ENCODE measurements around the gene SPART. TPM values are rescaled to one million over a fixed set of nuclear protein-coding genes. Genes with fewer than 3 reads are reported as not detected.

The SPART gene
- total RNA-seq, 2 experiments from 2014 or later: 19.7 to 19.8 TPM

DNA sequence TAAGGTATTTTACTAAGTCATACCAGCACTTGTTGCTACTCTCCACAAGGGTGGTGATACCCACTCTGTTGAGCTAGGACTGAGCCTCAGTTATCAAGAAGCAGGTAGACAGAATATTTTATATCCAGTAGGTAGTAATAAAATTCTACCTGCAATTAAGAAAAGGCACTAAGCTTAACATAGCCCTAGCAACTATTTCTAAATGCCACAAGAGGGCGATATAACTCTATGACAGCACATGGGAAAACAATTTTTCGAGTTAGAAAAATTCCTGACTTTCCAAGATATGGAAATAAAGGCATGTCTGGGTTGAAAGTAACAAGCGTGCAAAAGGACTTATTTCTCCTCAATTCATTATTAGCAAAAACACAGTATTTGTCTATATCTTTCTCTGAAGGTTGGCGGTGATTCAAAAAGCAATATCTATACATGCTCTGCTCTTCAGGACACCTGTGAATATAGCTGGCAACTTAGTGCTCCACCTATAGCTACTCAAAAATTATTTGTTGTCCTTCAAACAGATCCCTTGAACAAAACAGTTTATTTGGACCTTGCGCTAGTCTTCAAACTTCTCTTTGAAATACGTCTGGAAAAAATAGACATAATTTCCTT lies 63.3 kb downstream of the SPART start:
- Mint-ChIP-seq H3K4me1 (peaks cover 2% of the 10 kb centered on the region), H3K4me3 (no peak overlapping the region), H3K9me3 (no peaks in the 10 kb centered on the region), H3K36me3 (no peaks in the 10 kb centered on the region), H3K27me3 (peaks cover 23% of the 10 kb centered on the region), H3K27ac (no peak overlapping the region)
- no peak for ATAC-seq (ENCODE audit: low read depth)
- no peak for DNase-seq
- POLR2A ChIA-PET: no interaction called here

DNA sequence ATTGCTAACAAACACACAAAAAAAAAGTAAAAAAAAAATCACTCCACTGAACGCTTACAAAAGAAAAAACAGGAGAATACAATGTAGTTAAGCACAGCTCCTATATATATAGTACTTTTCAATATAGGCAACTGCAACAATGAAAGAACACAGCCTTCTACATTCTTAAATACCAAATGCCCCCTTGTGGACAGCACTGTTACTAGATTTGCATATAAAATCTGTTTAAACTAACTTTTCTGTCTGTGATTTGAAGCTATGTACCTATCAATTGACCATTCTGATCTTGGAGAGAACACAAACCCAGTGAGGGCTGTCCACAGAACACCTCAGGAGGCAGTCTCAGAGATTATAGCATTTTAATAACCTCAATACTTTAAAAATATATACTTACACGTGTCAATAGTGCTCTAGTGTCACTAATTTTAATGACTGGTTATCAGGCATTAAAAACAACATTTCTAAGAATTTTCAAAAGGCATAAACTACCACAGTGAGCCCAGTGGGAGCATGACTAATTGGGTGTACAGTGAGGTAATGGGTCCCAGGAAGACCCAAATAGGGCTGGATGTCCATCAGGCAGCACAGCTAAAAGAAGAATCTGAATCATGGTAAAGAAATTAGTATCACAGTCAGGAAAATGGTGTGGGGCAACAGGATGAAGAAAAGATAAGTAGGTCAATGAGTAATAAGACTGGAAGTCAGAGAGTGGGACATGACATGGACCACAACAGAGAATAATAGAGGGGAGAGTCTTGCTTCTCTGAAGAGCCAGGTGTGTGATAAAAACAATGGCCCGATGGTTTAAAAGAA lies 70.8 kb downstream of the SPART start:
- no peak overlapping the region for H3K4me3 Mint-ChIP-seq
- no peak overlapping the region for H3K27ac Mint-ChIP-seq
- H3K36me3 Mint-ChIP-seq: no peaks in the 10 kb centered on the region
- no peak for DNase-seq
- no peak for ATAC-seq (ENCODE audit: low read depth)
- peaks cover 9% of the 10 kb centered on the region for H3K27me3 Mint-ChIP-seq
- no peaks in the 10 kb centered on the region for H3K9me3 Mint-ChIP-seq
- no peaks in the 10 kb centered on the region for H3K4me1 Mint-ChIP-seq
- POLR2A ChIA-PET: no interaction called here

DNA sequence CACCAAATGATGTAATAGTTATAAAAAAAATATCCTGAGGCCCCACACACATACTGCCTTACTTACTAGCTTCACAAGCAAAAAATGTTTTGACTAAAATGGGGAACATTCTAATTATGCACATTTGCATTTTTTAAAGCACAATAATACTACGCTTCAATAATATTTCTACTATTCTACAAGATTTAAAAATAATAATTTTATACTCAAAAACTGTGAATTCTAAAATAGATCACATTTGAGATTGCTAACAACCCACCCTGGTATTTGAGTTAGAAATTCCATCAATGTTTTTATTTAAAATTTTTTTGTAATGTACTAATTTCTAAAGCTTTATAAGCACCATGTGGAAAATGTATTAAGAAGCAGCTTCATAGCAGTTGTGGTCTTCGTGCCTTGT lies 72.8 kb downstream of the SPART start:
- POLR2A ChIA-PET: no interaction called here

DNA sequence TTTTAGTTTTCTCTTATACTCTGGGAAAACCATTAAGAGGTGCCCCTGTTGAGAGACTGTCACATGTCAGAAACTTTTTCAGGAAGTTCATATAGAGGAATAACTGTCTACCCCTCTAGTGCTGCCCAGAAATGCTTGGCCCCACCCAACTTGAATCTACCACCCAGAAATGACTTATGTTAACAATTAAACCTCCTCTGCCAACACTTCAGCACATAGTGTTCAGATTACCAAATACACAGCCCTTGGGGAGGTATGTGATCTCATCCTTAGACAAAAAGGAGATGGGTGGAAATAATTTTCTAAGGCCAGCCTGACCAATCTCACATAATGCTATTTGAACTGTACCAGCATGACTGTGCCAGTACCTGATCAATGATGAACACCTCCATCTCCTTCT lies 84.2 kb downstream of the SPART start:
- no peaks in the 10 kb centered on the region for H3K36me3 Mint-ChIP-seq
- DNase-seq: no peak
- H3K27ac Mint-ChIP-seq: no peak overlapping the region
- H3K4me3 Mint-ChIP-seq: no peak overlapping the region
- H3K9me3 Mint-ChIP-seq: peaks cover 1% of the 10 kb centered on the region
- ATAC-seq (ENCODE audit: low read depth): no peak
- H3K27me3 Mint-ChIP-seq: peaks cover 12% of the 10 kb centered on the region
- H3K4me1 Mint-ChIP-seq: no peaks in the 10 kb centered on the region
- POLR2A ChIA-PET: no interaction called here

More for the DNA sequence above, 72.8 kb downstream of the SPART start:
- Mint-ChIP-seq H3K9me3 (no peaks in the 10 kb centered on the region), H3K4me3 (no peak overlapping the region), H3K36me3 (no peaks in the 10 kb centered on the region), H3K27ac (no peak overlapping the region), H3K4me1 (no peaks in the 10 kb centered on the region), H3K27me3 (peaks cover 13% of the 10 kb centered on the region)
- DNase-seq: no peak
- no peak for ATAC-seq (ENCODE audit: low read depth)

DNA sequence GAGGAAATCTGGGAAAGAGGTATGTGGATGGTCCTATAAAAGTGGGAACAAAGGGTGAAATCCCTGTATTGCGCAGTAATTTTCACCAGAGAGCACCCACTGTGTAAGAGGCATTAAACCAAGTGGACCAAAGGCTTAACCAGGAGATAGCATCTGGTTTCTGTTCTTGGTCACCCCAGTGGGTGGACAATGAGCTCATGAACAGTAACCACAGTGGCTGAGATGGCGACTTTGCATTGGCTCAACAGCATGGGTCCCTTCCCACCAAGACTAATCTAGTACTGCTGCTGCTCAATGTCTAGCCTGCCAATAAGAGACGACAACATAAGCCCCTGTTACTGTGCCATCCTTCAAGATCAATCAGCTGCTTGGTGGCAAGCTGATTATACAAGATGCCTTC lies 85.2 kb downstream of the SPART start:
- H3K36me3 Mint-ChIP-seq: no peaks in the 10 kb centered on the region
- POLR2A ChIA-PET: no interaction called here

DNA sequence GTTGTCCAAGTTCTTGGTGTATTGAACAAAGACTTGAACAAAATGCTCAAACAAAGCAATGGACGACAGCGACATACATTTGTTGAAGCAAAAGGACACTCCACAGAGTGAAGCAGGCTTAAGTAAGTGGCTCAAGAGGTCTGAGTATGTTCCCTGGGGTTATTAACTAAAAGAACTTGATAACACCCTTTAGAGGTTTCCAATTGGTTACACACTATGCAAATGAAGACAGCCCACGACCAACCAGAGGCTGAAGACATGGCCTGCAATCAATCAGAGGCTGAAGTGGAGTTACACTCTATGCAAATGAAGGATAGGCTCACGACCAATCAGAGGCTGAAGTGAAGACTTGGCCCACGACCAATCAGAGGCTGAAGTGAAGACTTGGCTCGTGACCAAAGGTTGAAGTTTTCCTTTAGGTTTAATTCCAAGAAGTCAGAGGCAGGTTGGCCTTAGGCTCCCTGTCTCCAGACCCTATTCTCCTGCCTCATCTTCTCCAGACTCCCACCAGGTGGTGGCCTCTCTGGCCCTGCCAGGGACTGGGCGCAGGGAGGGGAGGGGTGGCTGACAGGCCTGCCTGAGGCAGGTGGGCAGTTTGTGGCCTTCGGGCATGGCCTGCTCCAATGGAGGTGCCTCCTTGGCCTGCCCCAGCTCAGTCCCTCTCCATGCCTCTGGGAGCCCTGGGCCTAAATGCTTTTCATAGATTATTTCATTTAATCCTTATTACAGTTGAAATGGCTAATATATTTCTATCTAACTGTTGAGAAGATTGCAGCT lies 86.6 kb downstream of the SPART start:
- POLR2A ChIA-PET: no interaction called here
- peaks cover 1% of the 10 kb centered on the region for H3K9me3 Mint-ChIP-seq
- no peak overlapping the region for H3K4me3 Mint-ChIP-seq
- ATAC-seq (ENCODE audit: low read depth) (no peak), DNase-seq (no peak)
- no peak overlapping the region for H3K27ac Mint-ChIP-seq
- H3K27me3 Mint-ChIP-seq: peaks cover 12% of the 10 kb centered on the region
- no peaks in the 10 kb centered on the region for H3K36me3 Mint-ChIP-seq
- H3K4me1 Mint-ChIP-seq: no peaks in the 10 kb centered on the region

More for the DNA sequence above, 85.2 kb downstream of the SPART start:
- peaks cover 1% of the 10 kb centered on the region for H3K9me3 Mint-ChIP-seq
- no peak for ATAC-seq (ENCODE audit: low read depth)
- H3K27ac Mint-ChIP-seq: no peak overlapping the region
- no peak overlapping the region for H3K4me3 Mint-ChIP-seq
- no peak for DNase-seq
- peaks cover 12% of the 10 kb centered on the region for H3K27me3 Mint-ChIP-seq
- no peaks in the 10 kb centered on the region for H3K4me1 Mint-ChIP-seq

DNA sequence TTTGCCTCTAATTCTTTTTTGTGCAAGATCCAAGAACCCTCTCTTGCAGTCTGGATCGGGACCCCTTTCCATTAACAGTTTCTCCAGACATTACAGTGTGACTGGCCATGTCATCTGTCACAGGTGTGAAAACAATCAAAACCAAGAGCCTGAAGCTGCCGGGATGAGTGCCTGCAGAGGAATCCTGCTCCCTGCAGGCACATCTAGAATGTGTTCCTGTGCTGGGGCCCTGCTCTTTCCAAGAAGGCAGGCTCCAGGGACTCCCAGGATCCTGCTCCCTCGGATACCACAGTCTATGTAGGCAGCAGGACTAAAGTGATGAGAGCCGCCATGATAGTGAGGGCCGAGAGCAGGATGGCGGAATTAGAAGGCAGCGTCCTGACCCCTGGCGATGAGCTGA lies 87.4 kb downstream of the SPART start:
- POLR2A ChIA-PET: no interaction called here
- Mint-ChIP-seq H3K4me1 (no peaks in the 10 kb centered on the region), H3K9me3 (peaks cover 1% of the 10 kb centered on the region), H3K36me3 (no peaks in the 10 kb centered on the region), H3K4me3 (no peak overlapping the region), H3K27me3 (peaks cover 7% of the 10 kb centered on the region), H3K27ac (no peak overlapping the region)
- DNase-seq: no peak
- ATAC-seq (ENCODE audit: low read depth): no peak

Other genes with a start within 250 kb of the SPART start
- not detected for gene DCLK1, start 215.0 kb downstream of the SPART start, total RNA-seq
- not detected for gene SOHLH2, start 131.8 kb downstream of the SPART start, total RNA-seq
- gene CCDC169, start 48.6 kb downstream of the SPART start, total RNA-seq: not detected
- gene CCNA1, start 86.1 kb upstream of the SPART start, total RNA-seq: under 1 TPM; 0.28 to 0.62 TPM